Memory B cell (primary cell): ENCODE results near the gene KLHL29.

Experiments
- ATAC-seq: fragments of 150-1000 bp; cut with Tn5 transposase; 2 replicates; pipeline ENCODE4 v1.10.0; 2021; ENCODE audit warnings: low read depth, mild to moderate bottlenecking, moderate library complexity
- DNase-seq, 2 donors: peaks; one replicate each; pipeline ENCODE4 v3.0.0; 2022; ENCODE audit warnings: low spot score in 2 of 2
- H3K27ac Mint-ChIP-seq: one replicate; pipeline ENCODE4 v1.8.0; 2022; ENCODE audit warnings: mild to moderate bottlenecking, moderate library complexity, mixed read lengths
- H3K27me3 Mint-ChIP-seq: one replicate; pipeline ENCODE4 v1.8.0; 2022; ENCODE audit warnings: mixed read lengths
- H3K36me3 Mint-ChIP-seq: one replicate; pipeline ENCODE4 v1.8.0; 2022; ENCODE audit warnings: mild to moderate bottlenecking, mixed read lengths
- H3K4me1 Mint-ChIP-seq: one replicate; pipeline ENCODE4 v1.8.0; 2022; ENCODE audit warnings: mixed read lengths
- H3K4me3 Mint-ChIP-seq: one replicate; pipeline ENCODE4 v1.8.0; 2022; ENCODE audit warnings: mild to moderate bottlenecking, moderate library complexity, mixed read lengths
- H3K9me3 Mint-ChIP-seq: one replicate; pipeline ENCODE4 v1.8.0; 2022; ENCODE audit warnings: mixed read lengths

KLHL29 gene

GRCh38 chr2:23492337-23492675 is 107.3 kb downstream of the KLHL29 start:
- no peak for DNase-seq
- no peaks in the 10 kb centered on the region for H3K9me3 Mint-ChIP-seq
- H3K4me1 Mint-ChIP-seq: peaks cover 16% of the 10 kb centered on the region
- peaks cover 4% of the 10 kb centered on the region for H3K36me3 Mint-ChIP-seq
- H3K27ac Mint-ChIP-seq: no peak overlapping the region
- peaks cover 6% of the 10 kb centered on the region for H3K27me3 Mint-ChIP-seq
- no peak overlapping the region for H3K4me3 Mint-ChIP-seq
- no peak for ATAC-seq

- no peak for DNase-seq
- Mint-ChIP-seq H3K27me3 (peaks cover 6% of the 10 kb centered on the region), H3K36me3 (peaks cover 4% of the 10 kb centered on the region), H3K4me3 (no peak overlapping the region), H3K9me3 (no peaks in the 10 kb centered on the region), H3K4me1 (peaks cover 16% of the 10 kb centered on the region), H3K27ac (no peak overlapping the region)
- ATAC-seq: no peak
These were observed 107.9 kb downstream of the KLHL29 start for GRCh38 chr2:23492921-23493320.

- Mint-ChIP-seq H3K4me3 (no peak overlapping the region), H3K27ac (no peak overlapping the region), H3K9me3 (no peaks in the 10 kb centered on the region), H3K27me3 (peaks cover 6% of the 10 kb centered on the region), H3K36me3 (peaks cover 1% of the 10 kb centered on the region), H3K4me1 (peaks cover 16% of the 10 kb centered on the region)
- DNase-seq (no peak), ATAC-seq (no peak)
These were observed 108.9 kb downstream of the KLHL29 start for GRCh38 chr2:23493846-23494245.

- peaks cover 16% of the 10 kb centered on the region for H3K4me1 Mint-ChIP-seq
- DNase-seq (no peak), ATAC-seq (no peak)
- H3K27ac Mint-ChIP-seq: no peak overlapping the region
- peaks cover 2% of the 10 kb centered on the region for H3K36me3 Mint-ChIP-seq
- H3K27me3 Mint-ChIP-seq: peaks cover 6% of the 10 kb centered on the region
- no peaks in the 10 kb centered on the region for H3K9me3 Mint-ChIP-seq
- H3K4me3 Mint-ChIP-seq: no peak overlapping the region
These were observed 109.3 kb downstream of the KLHL29 start for GRCh38 chr2:23494286-23494685.

- Mint-ChIP-seq H3K27ac (no peak overlapping the region), H3K9me3 (no peaks in the 10 kb centered on the region), H3K36me3 (peaks cover 3% of the 10 kb centered on the region), H3K4me1 (peaks cover 10% of the 10 kb centered on the region), H3K27me3 (peaks cover 8% of the 10 kb centered on the region), H3K4me3 (no peak overlapping the region)
- ATAC-seq (no peak), DNase-seq (no peak)
These were observed 110.7 kb downstream of the KLHL29 start for GRCh38 chr2:23495661-23496114.

GRCh38 chr2:23496456-23496855 is 111.5 kb downstream of the KLHL29 start:
- Mint-ChIP-seq H3K36me3 (peaks cover 3% of the 10 kb centered on the region), H3K9me3 (no peaks in the 10 kb centered on the region), H3K27ac (no peak overlapping the region), H3K4me1 (peaks cover 10% of the 10 kb centered on the region), H3K27me3 (peaks cover 8% of the 10 kb centered on the region), H3K4me3 (no peak overlapping the region)
- ATAC-seq: no peak
- DNase-seq: no peak

- Mint-ChIP-seq H3K4me1 (peaks cover 4% of the 10 kb centered on the region), H3K4me3 (no peak overlapping the region), H3K9me3 (no peaks in the 10 kb centered on the region), H3K27me3 (peaks cover 4% of the 10 kb centered on the region), H3K27ac (no peak overlapping the region), H3K36me3 (peaks cover 3% of the 10 kb centered on the region)
- DNase-seq (no peak), ATAC-seq (no peak)
These were observed 112.1 kb downstream of the KLHL29 start for GRCh38 chr2:23497063-23497462.

GRCh38 chr2:23497536-23497935 is 112.6 kb downstream of the KLHL29 start:
- no peaks in the 10 kb centered on the region for H3K9me3 Mint-ChIP-seq
- H3K27ac Mint-ChIP-seq: no peak overlapping the region
- H3K4me1 Mint-ChIP-seq: peaks cover 4% of the 10 kb centered on the region
- H3K27me3 Mint-ChIP-seq: peaks cover 4% of the 10 kb centered on the region
- no peak overlapping the region for H3K4me3 Mint-ChIP-seq
- peaks cover 3% of the 10 kb centered on the region for H3K36me3 Mint-ChIP-seq
- DNase-seq (no peak), ATAC-seq (no peak)

- Mint-ChIP-seq H3K4me1 (peaks cover 4% of the 10 kb centered on the region), H3K36me3 (peaks cover 2% of the 10 kb centered on the region), H3K4me3 (no peak overlapping the region), H3K27me3 (peaks cover 4% of the 10 kb centered on the region), H3K27ac (no peak overlapping the region), H3K9me3 (no peaks in the 10 kb centered on the region)
- DNase-seq (no peak), ATAC-seq (no peak)
These were observed 114.0 kb downstream of the KLHL29 start for GRCh38 chr2:23498943-23499342.

GRCh38 chr2:23499439-23499838 is 114.5 kb downstream of the KLHL29 start:
- peaks cover 4% of the 10 kb centered on the region for H3K27me3 Mint-ChIP-seq
- DNase-seq (no peak), ATAC-seq (no peak)
- H3K9me3 Mint-ChIP-seq: no peaks in the 10 kb centered on the region
- H3K4me3 Mint-ChIP-seq: no peak overlapping the region
- H3K27ac Mint-ChIP-seq: no peak overlapping the region
- peaks cover 4% of the 10 kb centered on the region for H3K4me1 Mint-ChIP-seq
- H3K36me3 Mint-ChIP-seq: peaks cover 2% of the 10 kb centered on the region

- no peak for ATAC-seq
- peaks cover 3% of the 10 kb centered on the region for H3K4me1 Mint-ChIP-seq
- H3K4me3 Mint-ChIP-seq: no peak overlapping the region
- no peak overlapping the region for H3K27ac Mint-ChIP-seq
- peaks cover 3% of the 10 kb centered on the region for H3K27me3 Mint-ChIP-seq
- no peaks in the 10 kb centered on the region for H3K9me3 Mint-ChIP-seq
- peaks cover 2% of the 10 kb centered on the region for H3K36me3 Mint-ChIP-seq
- DNase-seq: no peak
These were observed 115.9 kb downstream of the KLHL29 start for GRCh38 chr2:23500836-23501235.

GRCh38 chr2:23502096-23502495 is 117.1 kb downstream of the KLHL29 start:
- H3K27ac Mint-ChIP-seq: no peak overlapping the region
- ATAC-seq: no peak
- peaks cover 2% of the 10 kb centered on the region for H3K27me3 Mint-ChIP-seq
- no peaks in the 10 kb centered on the region for H3K9me3 Mint-ChIP-seq
- peaks cover 4% of the 10 kb centered on the region for H3K4me1 Mint-ChIP-seq
- peaks cover 2% of the 10 kb centered on the region for H3K36me3 Mint-ChIP-seq
- no peak overlapping the region for H3K4me3 Mint-ChIP-seq
- no peak for DNase-seq

GRCh38 chr2:23503097-23503496 is 118.1 kb downstream of the KLHL29 start:
- no peaks in the 10 kb centered on the region for H3K9me3 Mint-ChIP-seq
- H3K36me3 Mint-ChIP-seq: peaks cover 2% of the 10 kb centered on the region
- ATAC-seq: no peak
- H3K4me3 Mint-ChIP-seq: no peak overlapping the region
- no peak for DNase-seq
- H3K27ac Mint-ChIP-seq: no peak overlapping the region
- H3K4me1 Mint-ChIP-seq: peaks cover 2% of the 10 kb centered on the region
- H3K27me3 Mint-ChIP-seq: peaks cover 2% of the 10 kb centered on the region

- H3K4me3 Mint-ChIP-seq: no peak overlapping the region
- ATAC-seq: no peak
- no peak overlapping the region for H3K27ac Mint-ChIP-seq
- peaks cover 2% of the 10 kb centered on the region for H3K4me1 Mint-ChIP-seq
- H3K9me3 Mint-ChIP-seq: no peaks in the 10 kb centered on the region
- H3K27me3 Mint-ChIP-seq: peaks cover 2% of the 10 kb centered on the region
- no peak for DNase-seq
- H3K36me3 Mint-ChIP-seq: peaks cover 2% of the 10 kb centered on the region
These were observed 118.7 kb downstream of the KLHL29 start for GRCh38 chr2:23503682-23504081.

GRCh38 chr2:23504591-23504990 is 119.6 kb downstream of the KLHL29 start:
- Mint-ChIP-seq H3K9me3 (no peaks in the 10 kb centered on the region), H3K36me3 (no peaks in the 10 kb centered on the region), H3K27me3 (no peaks in the 10 kb centered on the region), H3K4me1 (peaks cover 2% of the 10 kb centered on the region), H3K27ac (no peak overlapping the region), H3K4me3 (no peak overlapping the region)
- DNase-seq (no peak), ATAC-seq (no peak)
